HL-60 (cell line): ENCODE results near the gene DHRS13.

Experiments used
- DNase-seq, 2 experiments: peaks; one replicate each; pipeline ENCODE4 v3.0.0-alpha.2; 2010 to 2020; ENCODE audit warnings: low read depth in 1 of 2, low spot score in 1 of 2
- H3K27ac ChIP-seq: fragments of 250-450 bp; sonication (Bioruptor Pico); replicated peaks from 2 replicates; pipeline ENCODE4 v1.5.1; 2020; ENCODE audit warnings: mild to moderate bottlenecking, moderate library complexity
- H3K27me3 ChIP-seq: fragments of 250-450 bp; sonication (Bioruptor Pico); 2 replicates; pipeline ENCODE4 v1.5.1; 2021; ENCODE audit warnings: mild to moderate bottlenecking, moderate library complexity; ENCODE audit not compliant: insufficient read depth, poor library complexity, severe bottlenecking
- H3K4me3 ChIP-seq: replicated peaks from 2 replicates; pipeline ENCODE4 v1.5.1; 2011; ENCODE audit warnings: mild to moderate bottlenecking, control low read depth, low read length; ENCODE audit not compliant: insufficient read depth
- GABPA ChIP-seq: IDR thresholded peaks from 2 replicates; pipeline ENCODE4 v1.6.1; 2012; ENCODE audit warnings: low read depth
- POLR2AphosphoS5 ChIP-seq: IDR thresholded peaks from 2 replicates; pipeline ENCODE4 v1.6.1; 2012; ENCODE audit warnings: low read depth
- SPI1 ChIP-seq: IDR thresholded peaks from 2 replicates; pipeline ENCODE4 v1.6.1; 2012; ENCODE audit warnings: low read depth, mild to moderate bottlenecking, borderline replicate concordance
- TF ChIP-seq, protein P1 (sequence below): IDR thresholded peaks from 2 replicates; pipeline ENCODE4 v1.6.1; 2012; ENCODE audit warnings: low read depth; ENCODE audit not compliant: insufficient replicate concordance
- TF ChIP-seq, protein P2 (sequence below): IDR thresholded peaks from one replicate; pipeline ENCODE4 v1.5.1; 2011; ENCODE audit warnings: low read length, control low read depth, inconsistent platforms; ENCODE audit not compliant: insufficient read depth

Gene DHRS13

DNA sequence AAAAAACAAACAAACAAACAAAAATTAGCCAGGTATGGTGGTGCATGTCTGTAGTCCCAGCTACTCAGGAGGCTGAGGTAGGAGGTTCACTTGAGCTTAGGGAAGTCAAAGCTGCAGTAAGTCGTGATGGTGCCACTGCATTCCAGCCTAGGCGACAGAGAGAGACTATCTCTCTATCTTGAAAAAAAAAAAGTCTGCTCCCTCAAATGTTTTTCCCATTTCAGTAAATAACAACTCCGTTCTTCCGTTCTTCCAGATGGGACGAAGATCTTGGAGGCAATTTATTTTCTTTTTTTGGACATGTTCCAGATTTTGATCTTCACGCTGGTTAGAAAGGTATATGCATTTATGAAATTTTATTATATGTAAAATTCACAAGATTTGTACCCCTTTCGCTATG is 29.0 kb downstream of the DHRS13 start:
- no peak overlapping the region for H3K27ac ChIP-seq
- TF ChIP-seq GABPA (no peak), SPI1 (no peak), POLR2AphosphoS5 (no peak)
- TF ChIP-seq, protein P1, sequence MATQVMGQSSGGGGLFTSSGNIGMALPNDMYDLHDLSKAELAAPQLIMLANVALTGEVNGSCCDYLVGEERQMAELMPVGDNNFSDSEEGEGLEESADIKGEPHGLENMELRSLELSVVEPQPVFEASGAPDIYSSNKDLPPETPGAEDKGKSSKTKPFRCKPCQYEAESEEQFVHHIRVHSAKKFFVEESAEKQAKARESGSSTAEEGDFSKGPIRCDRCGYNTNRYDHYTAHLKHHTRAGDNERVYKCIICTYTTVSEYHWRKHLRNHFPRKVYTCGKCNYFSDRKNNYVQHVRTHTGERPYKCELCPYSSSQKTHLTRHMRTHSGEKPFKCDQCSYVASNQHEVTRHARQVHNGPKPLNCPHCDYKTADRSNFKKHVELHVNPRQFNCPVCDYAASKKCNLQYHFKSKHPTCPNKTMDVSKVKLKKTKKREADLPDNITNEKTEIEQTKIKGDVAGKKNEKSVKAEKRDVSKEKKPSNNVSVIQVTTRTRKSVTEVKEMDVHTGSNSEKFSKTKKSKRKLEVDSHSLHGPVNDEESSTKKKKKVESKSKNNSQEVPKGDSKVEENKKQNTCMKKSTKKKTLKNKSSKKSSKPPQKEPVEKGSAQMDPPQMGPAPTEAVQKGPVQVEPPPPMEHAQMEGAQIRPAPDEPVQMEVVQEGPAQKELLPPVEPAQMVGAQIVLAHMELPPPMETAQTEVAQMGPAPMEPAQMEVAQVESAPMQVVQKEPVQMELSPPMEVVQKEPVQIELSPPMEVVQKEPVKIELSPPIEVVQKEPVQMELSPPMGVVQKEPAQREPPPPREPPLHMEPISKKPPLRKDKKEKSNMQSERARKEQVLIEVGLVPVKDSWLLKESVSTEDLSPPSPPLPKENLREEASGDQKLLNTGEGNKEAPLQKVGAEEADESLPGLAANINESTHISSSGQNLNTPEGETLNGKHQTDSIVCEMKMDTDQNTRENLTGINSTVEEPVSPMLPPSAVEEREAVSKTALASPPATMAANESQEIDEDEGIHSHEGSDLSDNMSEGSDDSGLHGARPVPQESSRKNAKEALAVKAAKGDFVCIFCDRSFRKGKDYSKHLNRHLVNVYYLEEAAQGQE, result no peak
- TF ChIP-seq, protein P2, sequence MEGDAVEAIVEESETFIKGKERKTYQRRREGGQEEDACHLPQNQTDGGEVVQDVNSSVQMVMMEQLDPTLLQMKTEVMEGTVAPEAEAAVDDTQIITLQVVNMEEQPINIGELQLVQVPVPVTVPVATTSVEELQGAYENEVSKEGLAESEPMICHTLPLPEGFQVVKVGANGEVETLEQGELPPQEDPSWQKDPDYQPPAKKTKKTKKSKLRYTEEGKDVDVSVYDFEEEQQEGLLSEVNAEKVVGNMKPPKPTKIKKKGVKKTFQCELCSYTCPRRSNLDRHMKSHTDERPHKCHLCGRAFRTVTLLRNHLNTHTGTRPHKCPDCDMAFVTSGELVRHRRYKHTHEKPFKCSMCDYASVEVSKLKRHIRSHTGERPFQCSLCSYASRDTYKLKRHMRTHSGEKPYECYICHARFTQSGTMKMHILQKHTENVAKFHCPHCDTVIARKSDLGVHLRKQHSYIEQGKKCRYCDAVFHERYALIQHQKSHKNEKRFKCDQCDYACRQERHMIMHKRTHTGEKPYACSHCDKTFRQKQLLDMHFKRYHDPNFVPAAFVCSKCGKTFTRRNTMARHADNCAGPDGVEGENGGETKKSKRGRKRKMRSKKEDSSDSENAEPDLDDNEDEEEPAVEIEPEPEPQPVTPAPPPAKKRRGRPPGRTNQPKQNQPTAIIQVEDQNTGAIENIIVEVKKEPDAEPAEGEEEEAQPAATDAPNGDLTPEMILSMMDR, result no peak
- no peak overlapping the region for H3K4me3 ChIP-seq
- DNase-seq, result no peak
- no peaks in the 10 kb centered on the region for H3K27me3 ChIP-seq

DNA sequence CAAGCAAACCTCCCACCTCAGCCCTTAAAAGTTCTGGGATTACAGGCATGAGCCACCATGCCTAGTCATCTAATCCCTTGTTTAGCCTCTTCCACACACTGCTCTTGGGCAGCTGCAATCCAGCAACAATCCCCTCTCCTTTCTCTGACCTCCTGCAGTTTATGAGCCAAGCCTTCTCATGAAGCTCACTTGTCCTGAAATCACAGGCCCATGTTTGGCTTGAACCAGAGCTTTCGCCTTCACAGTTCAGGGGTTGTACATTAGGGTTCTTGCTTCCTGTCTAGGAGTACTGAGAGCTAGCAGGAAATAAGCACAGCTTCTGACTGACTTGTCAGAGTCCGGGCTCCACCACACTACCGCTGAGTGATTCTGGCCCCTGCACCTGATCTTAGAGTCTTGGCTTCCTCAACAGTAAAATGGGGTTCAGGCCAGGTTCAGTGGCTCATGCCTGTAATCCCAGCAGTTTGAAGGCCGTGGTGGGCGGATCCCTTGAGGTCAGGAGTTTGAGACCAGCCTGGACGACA is 31.8 kb downstream of the DHRS13 start:
- no peak overlapping the region for H3K4me3 ChIP-seq
- no peaks in the 10 kb centered on the region for H3K27me3 ChIP-seq
- TF ChIP-seq GABPA (no peak), SPI1 (no peak), POLR2AphosphoS5 (no peak)
- TF ChIP-seq, protein P2, result no peak
- TF ChIP-seq, protein P1, result no peak
- H3K27ac ChIP-seq, result no peak overlapping the region
- no peak for DNase-seq

DNA sequence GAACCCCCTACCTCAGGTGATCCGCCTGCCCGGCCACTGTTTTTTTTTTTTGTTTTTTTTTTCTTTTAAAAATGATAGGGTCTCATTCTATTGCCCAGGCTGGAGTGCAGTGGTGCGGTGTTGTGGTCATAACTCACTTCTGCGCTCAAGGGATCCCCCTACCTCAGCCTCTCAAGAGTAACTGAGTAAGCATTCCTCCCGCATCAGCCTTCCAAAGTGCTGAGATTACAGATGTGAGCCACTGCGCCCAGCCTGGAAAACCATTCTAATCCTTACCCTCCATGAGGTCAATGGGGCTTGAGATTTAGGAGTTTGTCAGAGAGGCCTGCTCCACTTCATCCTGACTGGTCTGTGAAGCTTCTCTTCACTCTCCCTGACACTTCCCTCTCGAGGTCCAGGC is 35.6 kb downstream of the DHRS13 start:
- no peak for DNase-seq
- Histone ChIP-seq H3K4me3 (no peak overlapping the region), H3K27ac (no peak overlapping the region), H3K27me3 (no peaks in the 10 kb centered on the region)
- no peak for TF ChIP-seq POLR2AphosphoS5

GRCh38 chr17:28865946-28866752 is 36.7 kb downstream of the DHRS13 start:
- DNase-seq, result peak in 1 of 2 experiments; percentile 36
- Histone ChIP-seq H3K27ac (peak overlapping the region; percentile 16; the same call in 1 of the 2 replicates), H3K4me3 (no peak overlapping the region), H3K27me3 (no peaks in the 10 kb centered on the region)
- TF ChIP-seq, protein P1, result no peak
- TF ChIP-seq SPI1, result peak; percentile 53; the same call in 1 of the 2 replicates
